SH-SY5Y (cell line): Measurements from ENCODE around the gene FAM216B.

ENCODE experiments used
- GATA2 ChIP-seq: IDR thresholded peaks from 2 replicates; pipeline ENCODE4 v1.6.1; 2011; ENCODE audit warnings: mild to moderate bottlenecking, low read depth, low read length
- GATA3 ChIP-seq: IDR thresholded peaks from 2 replicates; pipeline ENCODE4 v1.6.1; 2011; ENCODE audit warnings: low read depth, mild to moderate bottlenecking, low read length, moderate library complexity

DNA sequence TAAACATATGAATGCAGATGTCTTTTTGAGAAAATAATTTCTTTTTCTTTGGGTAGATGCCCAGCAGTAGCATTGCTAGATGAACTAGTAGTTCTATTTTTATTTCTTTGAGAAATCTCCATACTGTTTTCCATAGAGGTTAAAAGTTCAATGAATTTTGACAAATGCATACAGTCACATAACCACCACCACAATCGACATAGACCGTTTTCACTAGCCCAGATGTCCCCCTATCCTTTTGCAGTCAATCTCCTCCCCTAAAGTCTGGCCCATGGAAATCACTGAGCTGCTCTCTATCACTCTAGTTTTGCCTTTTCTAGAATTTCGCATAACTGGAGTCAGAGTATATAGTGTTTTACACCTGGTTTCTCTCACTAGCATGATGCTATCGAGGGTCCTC lies 10.8 kb downstream of the FAM216B start:
- TF ChIP-seq GATA2 = no peak
- TF ChIP-seq GATA3 = no peak
